BLaER1 (cell line): ENCODE measurements around the gene DUSP28.

ENCODE experiments used
- H3K27ac ChIP-seq: shearing (Covaris generic); formaldehyde crosslinking; 2 replicates; pipeline ENCODE4 v1.8.1; 2022
- H3K27me3 ChIP-seq: shearing (Covaris generic); formaldehyde crosslinking; 2 replicates; pipeline ENCODE4 v1.8.1; 2022
- H3K36me3 ChIP-seq: shearing (Covaris generic); formaldehyde crosslinking; 2 replicates; pipeline ENCODE4 v1.8.1; 2022
- H3K4me1 ChIP-seq: shearing (Covaris generic); formaldehyde crosslinking; 2 replicates; pipeline ENCODE4 v1.8.1; 2022
- H3K4me2 ChIP-seq: shearing (Covaris generic); formaldehyde crosslinking; 2 replicates; pipeline ENCODE4 v1.8.1; 2022
- H3K4me3 ChIP-seq: shearing (Covaris generic); formaldehyde crosslinking; 2 replicates; pipeline ENCODE4 v1.8.1; 2022
- H3K9ac ChIP-seq: shearing (Covaris generic); formaldehyde crosslinking; 2 replicates; pipeline ENCODE4 v1.8.1; 2022
- H3K9me3 ChIP-seq: shearing (Covaris generic); formaldehyde crosslinking; 2 replicates; pipeline ENCODE4 v1.8.1; 2022
- H4K20me1 ChIP-seq: shearing (Covaris generic); formaldehyde crosslinking; 2 replicates; pipeline ENCODE4 v1.8.1; 2022
- Cebpa-rat ChIP-seq: shearing (Covaris generic); IDR thresholded peaks from 2 replicates; pipeline ENCODE4 v1.8.1; 2022

The DUSP28 gene

DNA sequence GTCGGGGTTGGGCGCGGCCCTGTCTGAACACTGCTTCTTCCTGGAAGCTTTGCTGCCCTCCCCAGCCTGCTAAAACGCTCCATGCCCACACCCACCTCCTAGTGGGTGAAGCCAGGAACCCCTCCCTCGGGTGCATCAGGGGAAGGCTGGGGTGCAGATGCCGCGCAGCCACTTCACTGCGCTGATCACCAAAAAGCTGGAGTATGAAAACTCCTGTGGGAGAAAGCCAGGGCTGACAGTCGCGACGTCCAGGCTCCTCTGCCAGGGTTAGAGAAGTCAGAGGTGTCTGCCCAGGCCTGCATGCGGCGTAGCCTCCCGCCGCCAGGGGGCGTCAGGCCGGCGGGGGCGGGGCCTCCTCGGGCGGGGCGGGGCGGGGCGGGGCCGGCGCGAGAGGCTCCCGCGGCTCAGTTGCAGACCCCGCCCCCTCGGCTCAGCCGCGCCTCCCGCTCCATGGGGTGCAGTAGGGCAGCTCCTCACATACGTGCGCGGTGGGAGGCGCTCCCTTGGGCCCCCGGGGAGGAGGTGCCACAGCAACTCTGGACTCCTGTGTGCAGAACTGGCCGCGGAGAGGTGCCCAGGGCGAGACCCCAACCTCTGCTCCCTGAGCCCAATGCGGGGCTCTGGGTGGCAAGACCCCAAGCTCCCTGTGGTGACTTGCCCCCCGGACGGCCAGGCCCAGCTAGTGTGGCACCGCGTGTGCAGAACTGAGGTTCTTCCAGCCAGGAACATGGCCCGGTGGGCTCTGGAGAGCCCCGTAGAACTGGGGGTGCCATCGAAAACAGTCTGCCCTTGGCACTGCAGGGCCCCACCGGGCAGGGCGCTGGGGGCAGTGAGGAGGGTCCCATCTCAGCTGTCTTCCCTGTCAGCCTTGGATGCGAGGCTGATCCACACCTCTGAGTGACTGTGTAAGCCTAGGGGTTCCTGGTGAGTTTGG is 6.3 kb downstream of the DUSP28 start:
- Histone ChIP-seq H3K9me3 (no peaks in the 10 kb centered on the region), H3K4me1 (peaks cover 84% of the 10 kb centered on the region), H3K27ac (peak overlapping the region; percentile 96), H3K9ac (peak overlapping the region; percentile 89), H3K4me2 (peak overlapping the region; percentile 99), H3K27me3 (no peaks in the 10 kb centered on the region), H3K4me3 (peak overlapping the region; percentile 86), H3K36me3 (peaks cover 20% of the 10 kb centered on the region), H4K20me1 (peaks cover 26% of the 10 kb centered on the region)
- TF ChIP-seq Cebpa-rat, result no peak

- TF ChIP-seq Cebpa-rat, result no peak
- Histone ChIP-seq H3K4me1 (peaks cover 82% of the 10 kb centered on the region), H3K4me3 (peak overlapping the region; percentile 86)
Observed at GRCh38 chr2:240567137-240567871, 7.1 kb downstream of the DUSP28 start.

GRCh38 chr2:240567872-240568677 is 7.9 kb downstream of the DUSP28 start, which contains the start of gene RNPEPL1:
Gene RNPEPL1, plus strand, starts transcription at chr2:240568484. Its CDS starts 103 bp downstream, at chr2:240568587.
- Histone ChIP-seq H3K27ac (peak within 1 kb of the TSS; percentile 96), H4K20me1 (peaks cover 42% of the 10 kb centered on the region), H3K4me1 (peaks cover 74% of the 10 kb centered on the region), H3K4me3 (peak within 1 kb of the TSS; percentile 86), H3K36me3 (peaks cover 29% of the 10 kb centered on the region), H3K9me3 (no peaks in the 10 kb centered on the region), H3K27me3 (no peaks in the 10 kb centered on the region), H3K4me2 (peak within 1 kb of the TSS; percentile 99), H3K9ac (peak within 1 kb of the TSS; percentile 89)
- TF ChIP-seq Cebpa-rat, result no peak

More at GRCh38 chr2:240567137-240567871, 7.1 kb downstream of the DUSP28 start:
- Histone ChIP-seq H3K4me2 (peak overlapping the region; percentile 99), H3K9ac (peak overlapping the region; percentile 89), H3K9me3 (no peaks in the 10 kb centered on the region), H3K36me3 (peaks cover 28% of the 10 kb centered on the region), H3K27me3 (no peaks in the 10 kb centered on the region), H4K20me1 (peaks cover 34% of the 10 kb centered on the region), H3K27ac (peak overlapping the region; percentile 96)

GRCh38 chr2:240568678-240569522 is 8.7 kb downstream of the DUSP28 start:
- H4K20me1 ChIP-seq, result peaks cover 50% of the 10 kb centered on the region
- H3K27me3 ChIP-seq, result no peaks in the 10 kb centered on the region
- peak overlapping the region; percentile 96 for H3K27ac ChIP-seq
- peak overlapping the region; percentile 99 for H3K4me2 ChIP-seq
- peaks cover 31% of the 10 kb centered on the region for H3K36me3 ChIP-seq
- H3K4me1 ChIP-seq, result peaks cover 66% of the 10 kb centered on the region
- peak overlapping the region; percentile 89 for H3K9ac ChIP-seq
- peak overlapping the region; percentile 86 for H3K4me3 ChIP-seq
- no peak for TF ChIP-seq Cebpa-rat
- no peaks in the 10 kb centered on the region for H3K9me3 ChIP-seq

DNA sequence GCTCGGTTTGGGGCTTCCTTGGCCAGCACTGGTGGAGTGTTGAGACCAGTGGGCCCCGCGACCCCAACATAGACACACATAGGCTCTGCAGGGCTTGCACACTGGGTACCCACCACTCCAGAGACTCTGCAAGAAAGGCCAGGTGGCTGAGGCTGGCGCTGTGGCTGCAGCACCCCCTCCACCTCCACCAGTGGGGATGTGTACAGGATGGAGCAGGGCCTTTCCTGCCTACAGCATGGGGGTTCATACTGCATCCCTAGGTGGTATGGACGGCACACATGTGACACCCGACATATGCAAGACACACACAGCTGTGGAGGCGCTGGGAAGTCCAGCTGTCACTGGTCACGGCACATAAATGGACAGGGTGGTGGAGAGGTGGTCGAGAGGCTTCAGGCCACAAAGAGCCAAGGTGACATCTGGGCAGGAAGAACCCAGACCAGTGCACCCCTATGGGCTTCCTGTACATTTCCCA is 9.4 kb downstream of the DUSP28 start:
- no peak for TF ChIP-seq Cebpa-rat
- peaks cover 56% of the 10 kb centered on the region for H4K20me1 ChIP-seq
- H3K36me3 ChIP-seq, result peaks cover 38% of the 10 kb centered on the region
- peaks cover 59% of the 10 kb centered on the region for H3K4me1 ChIP-seq
- peak overlapping the region; percentile 89 for H3K9ac ChIP-seq
- no peaks in the 10 kb centered on the region for H3K27me3 ChIP-seq
- H3K4me3 ChIP-seq, result peak overlapping the region; percentile 86
- H3K4me2 ChIP-seq, result peak overlapping the region; percentile 99
- H3K27ac ChIP-seq, result peak overlapping the region; percentile 96
- no peaks in the 10 kb centered on the region for H3K9me3 ChIP-seq

DNA sequence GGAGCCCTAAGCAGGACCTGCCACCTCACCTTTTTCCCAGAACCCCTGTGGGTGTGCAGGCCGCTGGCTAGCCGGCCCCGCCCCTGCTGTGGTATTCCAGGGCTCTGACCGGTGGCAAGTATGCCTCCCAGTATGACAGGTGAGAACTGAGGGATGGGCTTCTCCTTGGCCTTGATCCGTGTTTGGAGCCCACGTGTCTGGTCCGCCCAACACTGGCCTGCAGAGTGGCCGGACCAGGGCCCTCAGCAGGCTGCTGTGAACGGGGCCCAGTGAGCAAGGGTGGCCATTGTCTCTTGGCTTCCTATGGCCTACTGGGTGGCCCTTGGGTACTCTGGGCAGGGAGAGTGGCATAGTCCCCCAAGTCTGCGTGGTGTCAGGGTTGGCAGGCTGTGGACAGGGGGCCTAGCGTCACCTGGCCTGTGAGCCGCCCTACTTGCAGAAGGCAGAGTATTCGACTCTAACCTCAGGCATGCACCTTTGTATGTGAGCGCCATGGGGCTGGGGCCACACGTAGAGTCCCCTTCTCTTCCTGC is 9.9 kb downstream of the DUSP28 start:
- peak overlapping the region; percentile 86 for H3K4me3 ChIP-seq
- H3K36me3 ChIP-seq, result peaks cover 43% of the 10 kb centered on the region
- no peaks in the 10 kb centered on the region for H3K9me3 ChIP-seq
- H3K27me3 ChIP-seq, result no peaks in the 10 kb centered on the region
- no peak for TF ChIP-seq Cebpa-rat
- H4K20me1 ChIP-seq, result peaks cover 62% of the 10 kb centered on the region
- H3K27ac ChIP-seq, result peak overlapping the region; percentile 96
- peak overlapping the region; percentile 89 for H3K9ac ChIP-seq
- H3K4me1 ChIP-seq, result peaks cover 54% of the 10 kb centered on the region
- peak overlapping the region; percentile 99 for H3K4me2 ChIP-seq

- H4K20me1 ChIP-seq, result peaks cover 68% of the 10 kb centered on the region
- peak overlapping the region; percentile 89 for H3K9ac ChIP-seq
- peak overlapping the region; percentile 99 for H3K4me2 ChIP-seq
- H3K4me1 ChIP-seq, result peaks cover 48% of the 10 kb centered on the region
- peaks cover 49% of the 10 kb centered on the region for H3K36me3 ChIP-seq
- H3K27ac ChIP-seq, result peak overlapping the region; percentile 27
- no peaks in the 10 kb centered on the region for H3K9me3 ChIP-seq
- no peaks in the 10 kb centered on the region for H3K27me3 ChIP-seq
- no peak for TF ChIP-seq Cebpa-rat
- peak overlapping the region; percentile 86; the same call in 1 of the 2 replicates for H3K4me3 ChIP-seq
Observed at GRCh38 chr2:240570531-240571313, 10.6 kb downstream of the DUSP28 start.
